ENCODE data around the gene ZNF512.

Gene ZNF512

DNA sequence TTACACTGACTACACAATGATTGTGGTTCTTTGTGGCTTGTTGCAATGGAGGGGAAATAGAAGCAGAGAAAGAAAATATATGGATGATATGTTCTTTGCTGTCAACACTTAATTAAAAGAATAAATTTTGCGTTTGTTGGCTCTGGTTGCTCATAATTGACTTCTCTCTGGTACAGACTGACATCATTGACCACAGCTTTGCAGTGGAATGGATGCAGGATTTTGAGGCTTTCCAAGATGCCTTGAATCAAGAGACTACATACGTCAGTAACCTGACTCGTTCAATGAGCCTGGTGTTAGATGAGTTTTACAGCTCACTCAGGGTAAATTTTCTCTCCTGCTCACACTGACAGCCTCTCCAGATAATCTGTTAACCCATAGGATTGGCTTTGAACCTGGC, 55.9 kb downstream of the ZNF512 start:
- DNase-seq = no peak

DNA sequence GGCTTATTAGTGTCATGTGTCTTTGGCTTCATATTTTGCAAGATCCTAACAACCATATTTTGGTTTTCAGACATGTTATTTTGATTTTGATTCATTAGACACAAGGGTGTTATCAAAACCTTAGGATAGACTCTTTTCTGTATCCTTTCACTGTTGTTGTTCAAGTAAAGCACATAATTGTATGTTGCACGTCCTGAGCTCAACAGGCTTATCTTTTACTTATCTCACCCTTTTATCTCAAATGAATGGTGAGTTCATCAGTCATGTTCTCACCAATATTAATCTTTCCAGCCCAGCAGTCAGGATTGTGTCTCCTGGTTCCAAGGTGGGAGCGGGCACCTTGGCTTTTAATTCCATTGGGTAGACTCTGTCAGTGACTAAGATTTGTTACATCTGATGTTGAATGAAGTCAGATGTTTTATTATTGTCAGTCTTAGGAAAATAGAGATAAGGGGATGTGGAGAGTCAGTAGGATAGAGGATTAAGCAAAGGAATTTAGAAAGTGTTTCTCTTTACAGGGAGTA, 57.9 kb downstream of the ZNF512 start:
- DNase-seq = no peak

- no peak for DNase-seq
Measured at GRCh38 chr2:27645197-27645596, 62.4 kb downstream of the ZNF512 start.

DNA sequence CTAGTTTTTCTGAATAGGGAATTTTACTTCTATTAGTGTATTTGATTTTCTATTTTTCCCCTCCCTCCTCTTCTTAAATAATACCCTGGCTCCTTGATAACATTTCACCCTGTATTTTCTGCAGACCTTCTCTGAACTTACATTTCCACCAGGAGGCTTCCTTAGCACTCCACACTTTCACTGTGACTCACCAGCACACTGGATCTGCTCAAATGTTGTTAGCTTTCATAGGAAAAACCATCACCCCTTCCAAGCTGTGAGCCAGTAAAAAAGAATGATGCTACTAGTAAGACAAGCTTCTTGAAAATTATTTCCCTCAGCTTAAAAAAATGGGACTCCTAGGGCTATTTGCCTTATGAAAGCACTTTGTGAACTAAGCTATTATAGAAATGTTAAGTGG, 64.4 kb downstream of the ZNF512 start:
- DNase-seq = no peak

GRCh38 chr2:27647737-27648136, 64.9 kb downstream of the ZNF512 start:
- no peak for DNase-seq

GRCh38 chr2:27651056-27651455, 68.2 kb downstream of the ZNF512 start:
- no peak for DNase-seq

- no peak for DNase-seq
Measured at GRCh38 chr2:27652341-27652740, 69.5 kb downstream of the ZNF512 start.

DNA sequence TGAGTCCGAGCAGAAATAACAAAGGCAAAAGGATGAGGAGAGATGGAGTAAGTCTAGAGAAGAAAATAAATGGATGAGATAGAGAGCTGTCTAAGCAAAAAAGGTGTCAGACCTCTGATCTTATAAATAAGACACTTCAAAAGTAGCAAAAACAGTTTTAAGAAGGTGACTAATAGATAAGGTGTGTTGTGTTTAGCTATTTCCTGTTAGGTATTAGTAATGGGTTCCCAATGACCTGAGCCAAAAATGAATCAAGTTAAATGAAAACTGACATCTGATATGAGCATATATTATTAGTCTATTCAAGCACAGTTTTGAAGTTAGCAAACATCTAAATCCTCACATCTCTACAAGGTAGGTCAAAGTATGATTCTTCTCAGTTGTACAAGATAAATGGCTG, 69.9 kb downstream of the ZNF512 start:
- DNase-seq = no peak

GRCh38 chr2:27653397-27653796, 70.6 kb downstream of the ZNF512 start:
- no peak for DNase-seq

DNA sequence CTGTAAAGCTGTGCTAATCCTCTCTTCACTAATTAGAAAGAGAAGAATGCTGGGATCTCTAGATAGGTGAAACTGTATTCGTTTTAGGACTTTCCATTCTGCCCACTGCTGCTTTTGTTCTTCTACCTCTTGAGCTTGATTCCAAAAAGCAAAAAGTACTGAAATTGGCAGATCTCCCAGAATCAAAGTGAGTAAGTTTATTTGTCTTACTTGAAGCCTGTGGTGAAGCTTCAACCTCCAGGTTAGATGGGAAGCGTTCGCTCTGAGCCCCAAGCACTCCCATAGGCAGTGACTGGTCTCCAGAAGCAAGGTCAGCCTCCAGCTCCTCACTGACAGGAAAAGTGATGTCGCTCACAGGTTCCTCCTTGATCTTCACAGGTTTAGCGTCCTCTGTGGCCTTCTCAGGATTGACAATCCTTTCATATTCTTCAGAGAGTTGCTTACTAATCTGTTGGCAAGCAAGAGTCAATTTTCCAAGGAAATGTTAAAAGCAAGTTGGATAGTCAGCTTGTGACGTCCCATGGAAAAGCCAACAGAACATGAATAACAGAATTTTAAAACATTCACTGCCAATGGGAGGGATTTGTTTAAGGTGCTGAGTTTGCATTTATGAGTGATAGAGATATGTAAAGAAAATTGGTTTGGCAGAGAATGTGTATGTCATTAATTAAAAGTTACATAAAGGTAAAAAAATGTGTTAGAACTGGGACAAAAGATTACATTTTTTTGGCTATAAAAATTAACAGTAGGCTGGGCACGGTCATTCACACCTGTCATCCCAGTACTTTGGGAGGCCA, 72.5 kb downstream of the ZNF512 start:
- DNase-seq = no peak

GRCh38 chr2:27661371-27661770, 78.5 kb downstream of the ZNF512 start:
- no peak for DNase-seq

DNA sequence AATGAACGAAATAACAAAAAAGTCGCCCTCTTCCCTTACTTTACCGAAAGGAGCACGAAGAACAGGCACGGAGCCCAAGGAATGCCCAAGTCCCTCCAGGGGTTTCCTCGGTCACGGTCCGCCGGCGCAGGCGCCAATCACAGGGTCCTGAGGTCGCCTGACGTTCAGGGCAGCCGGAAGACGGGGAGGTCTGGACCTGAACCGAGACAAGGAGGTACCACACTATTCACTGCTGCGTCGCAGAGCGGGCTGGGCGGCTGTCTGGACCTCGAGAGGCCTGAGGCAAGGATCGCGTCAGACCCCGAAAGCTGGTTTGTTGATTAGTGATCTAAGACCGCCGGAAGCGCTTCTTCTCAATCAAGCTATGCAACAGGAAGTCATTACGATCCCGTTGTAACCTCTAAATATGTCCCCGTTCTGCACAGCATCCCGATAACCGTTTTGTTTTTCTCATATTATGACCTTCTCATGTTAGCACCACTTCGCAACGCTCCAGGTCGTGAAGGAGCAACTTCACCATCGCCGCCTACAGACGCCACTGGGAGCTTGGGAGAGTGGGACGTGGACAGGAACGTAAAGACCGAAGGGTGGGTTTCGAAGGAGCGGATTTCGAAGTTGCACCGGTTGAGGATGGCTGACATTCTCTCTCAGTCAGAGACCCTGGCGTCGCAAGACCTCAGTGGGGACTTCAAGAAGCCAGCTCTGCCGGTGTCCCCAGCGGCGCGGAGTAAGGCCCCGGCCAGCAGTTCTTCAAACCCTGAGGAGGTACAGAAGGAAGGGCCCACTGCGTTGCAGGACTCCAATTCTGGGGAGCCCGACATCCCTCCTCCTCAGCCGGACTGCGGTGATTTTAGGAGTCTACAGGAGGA, 80.7 kb downstream of the ZNF512 start, which contains the start of the genes SLC4A1AP and SUPT7L:
TSS of gene SLC4A1AP (plus strand) at position 605 of the 869 bp plus-strand sequence. CDS start at position 631, 26 bp downstream.
TSS of gene SUPT7L (minus strand) at position 330 of the 869 bp plus-strand sequence. CDS start 1,422 bp downstream, outside the sequence.
- DNase-seq = peak; percentile 72

DNA sequence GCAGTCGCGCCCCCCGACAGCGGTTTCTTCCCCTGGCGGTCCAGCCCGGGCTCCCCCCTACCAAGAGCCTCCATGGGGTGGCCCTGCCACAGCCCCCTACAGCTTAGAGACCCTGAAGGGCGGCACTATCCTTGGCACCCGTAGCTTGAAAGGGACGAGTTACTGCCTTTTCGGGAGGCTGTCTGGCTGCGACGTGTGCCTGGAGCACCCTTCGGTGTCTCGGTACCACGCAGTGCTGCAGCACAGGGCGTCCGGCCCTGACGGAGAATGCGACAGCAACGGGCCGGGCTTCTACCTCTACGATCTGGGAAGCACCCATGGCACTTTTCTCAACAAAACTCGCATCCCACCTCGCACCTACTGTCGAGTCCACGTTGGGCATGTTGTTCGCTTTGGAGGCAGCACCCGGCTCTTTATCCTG, 81.3 kb downstream of the ZNF512 start:
- DNase-seq = no peak

DNA sequence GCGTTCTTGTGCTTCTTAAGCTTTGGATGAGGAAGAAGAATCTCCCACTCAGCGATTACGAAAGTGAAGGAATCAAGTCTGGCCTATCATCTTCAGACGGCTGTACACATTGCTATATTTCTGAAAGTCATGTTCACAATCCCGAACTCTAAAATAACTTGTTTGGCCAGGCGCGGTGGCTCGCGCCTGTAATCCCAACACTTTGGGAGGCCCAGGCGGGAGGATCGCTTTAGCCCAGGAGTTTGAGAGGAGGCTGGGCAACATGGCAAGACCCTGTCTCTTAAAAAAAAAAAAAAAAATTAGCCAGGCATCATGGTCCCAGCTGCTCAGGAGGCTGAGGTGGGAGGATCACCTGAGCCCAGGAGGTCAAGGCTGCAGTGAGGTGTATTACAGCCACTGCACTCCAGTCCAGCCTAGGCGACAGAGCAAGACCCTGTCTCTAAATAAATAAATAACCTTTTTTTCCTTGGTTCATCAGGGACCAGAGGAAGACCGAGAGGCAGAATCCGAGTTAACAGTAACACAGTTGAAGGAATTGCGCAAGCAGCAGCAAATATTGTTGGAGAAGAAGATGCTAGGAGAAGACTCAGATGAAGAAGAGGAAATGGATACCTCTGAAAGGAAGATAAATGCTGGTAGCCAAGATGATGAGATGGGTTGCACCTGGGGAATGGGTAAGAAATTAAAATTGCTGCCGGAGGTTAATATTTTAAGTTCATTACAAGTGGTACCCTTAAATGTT, 82.0 kb downstream of the ZNF512 start:
- DNase-seq = no peak

GRCh38 chr2:27667446-27667845, 84.6 kb downstream of the ZNF512 start:
- no peak for DNase-seq

DNA sequence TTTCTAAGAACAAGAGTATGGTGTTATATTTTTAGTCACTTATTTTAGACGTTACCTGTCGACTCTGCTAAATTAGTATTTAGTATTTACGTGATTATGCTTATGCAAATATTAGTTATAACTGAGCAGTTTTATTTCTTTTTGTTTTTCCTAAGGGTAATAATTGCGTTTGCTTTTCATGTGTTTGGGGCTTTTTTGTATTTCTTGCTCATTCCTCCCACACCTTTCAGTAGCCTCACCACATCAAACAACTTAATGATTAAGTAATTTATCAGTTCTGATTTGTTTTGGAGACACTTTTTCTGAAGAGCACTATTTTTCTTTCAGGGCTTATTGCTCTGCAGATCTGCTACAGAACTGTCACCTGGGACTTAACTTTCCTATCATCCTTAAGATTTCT, 88.4 kb downstream of the ZNF512 start:
- no peak for DNase-seq

Data from stimulated activated naive CD4-positive, alpha-beta T cell treated with Interleukin-2 at 50 U/mL for 16 hours (primary cell).